HL-60 (cell line): ENCODE measurements around the gene IMMP2L.

Source experiments
- DNase-seq, 2 experiments: peaks; one replicate each; pipeline ENCODE4 v3.0.0-alpha.2; 2010 to 2020; ENCODE audit warnings: low read depth in 1 of 2, low spot score in 1 of 2
- H3K27ac ChIP-seq: fragments of 250-450 bp; sonication (Bioruptor Pico); replicated peaks from 2 replicates; pipeline ENCODE4 v1.5.1; 2020; ENCODE audit warnings: mild to moderate bottlenecking, moderate library complexity
- H3K27me3 ChIP-seq: fragments of 250-450 bp; sonication (Bioruptor Pico); 2 replicates; pipeline ENCODE4 v1.5.1; 2021; ENCODE audit warnings: mild to moderate bottlenecking, moderate library complexity; ENCODE audit not compliant: insufficient read depth, poor library complexity, severe bottlenecking
- H3K4me3 ChIP-seq: replicated peaks from 2 replicates; pipeline ENCODE4 v1.5.1; 2011; ENCODE audit warnings: mild to moderate bottlenecking, control low read depth, low read length; ENCODE audit not compliant: insufficient read depth
- CTCF ChIP-seq: IDR thresholded peaks from one replicate; pipeline ENCODE4 v1.5.1; 2011; ENCODE audit warnings: low read length, control low read depth, inconsistent platforms; ENCODE audit not compliant: insufficient read depth
- GABPA ChIP-seq: IDR thresholded peaks from 2 replicates; pipeline ENCODE4 v1.6.1; 2012; ENCODE audit warnings: low read depth
- POLR2AphosphoS5 ChIP-seq: IDR thresholded peaks from 2 replicates; pipeline ENCODE4 v1.6.1; 2012; ENCODE audit warnings: low read depth
- REST ChIP-seq: IDR thresholded peaks from 2 replicates; pipeline ENCODE4 v1.6.1; 2012; ENCODE audit warnings: low read depth; ENCODE audit not compliant: insufficient replicate concordance
- SPI1 ChIP-seq: IDR thresholded peaks from 2 replicates; pipeline ENCODE4 v1.6.1; 2012; ENCODE audit warnings: low read depth, mild to moderate bottlenecking, borderline replicate concordance

IMMP2L gene

GRCh38 chr7:110880971-110881370 is 681.3 kb downstream of the IMMP2L start:
- H3K27ac ChIP-seq = no peak overlapping the region
- no peak for DNase-seq
- no peak overlapping the region for H3K4me3 ChIP-seq
- TF ChIP-seq POLR2AphosphoS5 (no peak), GABPA (no peak), CTCF (no peak), REST (no peak), SPI1 (no peak)
- no peaks in the 10 kb centered on the region for H3K27me3 ChIP-seq

- Histone ChIP-seq H3K27me3 (no peaks in the 10 kb centered on the region), H3K27ac (no peak overlapping the region), H3K4me3 (no peak overlapping the region)
- no peak for DNase-seq
- TF ChIP-seq SPI1 (no peak), REST (no peak), CTCF (no peak), GABPA (no peak), POLR2AphosphoS5 (no peak)
Measured at GRCh38 chr7:110877016-110877415, 685.3 kb downstream of the IMMP2L start.

- no peak for DNase-seq
- TF ChIP-seq SPI1 (no peak), GABPA (no peak), CTCF (no peak), POLR2AphosphoS5 (no peak), REST (no peak)
- H3K4me3 ChIP-seq = no peak overlapping the region
Measured at GRCh38 chr7:110875346-110875745, 686.9 kb downstream of the IMMP2L start.

More at GRCh38 chr7:110875346-110875745, 686.9 kb downstream of the IMMP2L start:
- Histone ChIP-seq H3K27me3 (no peaks in the 10 kb centered on the region), H3K27ac (no peak overlapping the region)
